NCI-H2081 treated with DMSO at 0.1 percent for 48 hours (cell line): ENCODE measurements around the gene THADA.
A peak's percentile ranks its signal among the peaks of the same experiment; 100 is the strongest.
"Not testable (repeated sequence)": the region's sequence is repeated elsewhere in the genome, so short reads cannot be mapped to it uniquely, and the experiment has no call there.

Source experiments
- DNase-seq: peaks from one replicate; lab custom pipeline; 2025; lab: John Stamatoyannopoulos, UW

Gene THADA

DNA sequence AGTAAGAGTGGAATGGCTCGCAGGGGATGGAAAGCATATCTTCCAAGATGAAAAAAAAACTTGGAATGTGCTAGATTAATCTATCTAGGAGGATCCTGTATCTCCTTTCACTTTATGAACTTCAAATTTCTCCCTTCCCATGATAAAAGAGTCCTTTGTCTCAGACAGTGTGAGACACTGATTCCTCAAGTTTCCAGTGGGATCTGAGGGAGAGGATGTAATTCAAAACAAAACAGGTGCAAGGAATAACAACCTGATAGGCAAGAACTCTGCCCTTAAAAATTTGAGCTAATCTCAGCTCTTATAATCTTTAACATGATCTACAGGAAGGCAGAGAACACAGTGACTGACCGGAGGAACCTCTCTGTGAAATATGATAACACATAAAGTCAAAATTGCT lies 207.5 kb downstream of the THADA start:
- no peak for DNase-seq

DNA sequence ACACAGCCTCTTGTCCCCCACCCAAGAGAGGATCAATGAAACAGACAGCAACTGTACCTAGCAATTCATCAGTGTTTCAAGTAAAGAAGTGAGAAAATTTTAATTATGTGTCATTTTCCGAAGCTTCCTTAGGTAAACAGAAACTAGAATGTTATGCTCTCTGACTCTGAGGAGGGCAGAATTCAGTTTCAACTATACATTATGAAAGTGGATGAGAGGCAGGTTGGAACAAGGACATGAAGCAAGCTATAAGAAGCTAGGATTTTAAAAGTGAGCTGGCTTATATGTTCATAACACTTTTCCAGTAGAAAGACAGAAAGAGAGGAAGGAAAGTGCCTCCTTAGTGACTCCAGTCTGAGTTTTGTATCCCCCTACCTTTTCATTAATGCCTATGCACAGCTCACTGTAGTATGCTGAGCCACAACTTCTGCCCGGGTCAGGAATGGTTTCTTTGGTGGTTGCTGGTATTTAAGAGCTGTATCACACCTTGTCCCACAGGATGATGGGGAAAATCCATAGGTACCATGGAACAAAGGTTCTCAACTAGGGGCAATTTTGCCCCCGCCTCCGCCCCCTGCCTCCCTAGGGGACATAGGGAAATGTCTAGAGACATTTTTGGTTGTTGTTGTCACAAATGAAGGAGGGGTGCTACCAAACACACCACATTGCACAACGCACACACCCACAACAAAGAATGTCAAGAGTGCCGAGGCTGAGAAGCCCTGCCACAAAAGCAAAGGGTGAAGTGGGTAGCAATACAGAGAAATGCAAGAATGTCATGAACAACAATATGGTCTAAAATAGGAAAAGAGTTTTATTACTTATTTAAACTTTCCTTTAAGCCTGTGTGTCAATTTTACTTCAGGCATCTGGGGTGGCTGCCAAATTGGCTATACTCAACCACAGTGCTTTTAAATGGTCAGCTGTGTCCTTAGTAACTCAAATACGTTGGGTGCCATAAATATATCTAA lies 208.5 kb downstream of the THADA start:
- no peak for DNase-seq

DNA sequence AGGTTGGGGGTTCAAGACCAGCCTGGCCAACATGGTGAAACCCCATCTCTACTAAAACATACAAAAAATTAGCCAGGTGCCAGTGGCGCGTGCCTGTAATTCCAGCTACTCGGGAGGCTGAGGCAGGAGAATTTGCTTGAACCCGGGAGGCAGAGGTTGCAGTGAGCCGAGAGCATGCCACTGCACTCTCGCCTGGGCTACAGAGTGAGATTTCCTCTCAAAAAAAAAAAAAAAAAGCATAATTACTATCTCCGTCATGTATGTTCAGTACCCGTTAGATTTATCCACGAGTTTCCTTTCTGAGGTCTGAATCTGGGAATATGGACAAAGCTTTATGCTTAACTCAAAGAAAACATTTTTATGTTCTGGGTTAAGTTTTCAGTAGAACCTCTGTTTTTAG lies 209.2 kb downstream of the THADA start:
- not testable (repeated sequence) for DNase-seq

DNA sequence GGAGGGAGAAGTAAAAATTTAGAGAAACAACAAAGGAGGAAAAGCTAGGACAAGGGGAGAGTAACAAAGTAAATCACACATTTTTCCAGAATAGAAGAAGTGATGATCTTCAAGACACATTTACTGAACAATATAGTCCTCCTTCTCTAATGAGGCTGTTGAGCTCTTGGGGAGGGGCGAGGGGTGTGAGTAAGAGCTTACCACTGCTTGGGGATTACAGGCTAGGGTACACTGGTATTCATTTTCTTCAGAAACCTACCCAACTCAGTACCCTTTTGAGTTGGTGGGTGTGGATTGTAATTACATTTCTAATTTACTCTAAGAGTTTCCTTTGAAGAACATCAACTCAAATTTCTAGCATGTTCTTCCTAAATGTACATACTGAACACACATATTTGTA lies 211.7 kb downstream of the THADA start:
- DNase-seq: no peak

DNA sequence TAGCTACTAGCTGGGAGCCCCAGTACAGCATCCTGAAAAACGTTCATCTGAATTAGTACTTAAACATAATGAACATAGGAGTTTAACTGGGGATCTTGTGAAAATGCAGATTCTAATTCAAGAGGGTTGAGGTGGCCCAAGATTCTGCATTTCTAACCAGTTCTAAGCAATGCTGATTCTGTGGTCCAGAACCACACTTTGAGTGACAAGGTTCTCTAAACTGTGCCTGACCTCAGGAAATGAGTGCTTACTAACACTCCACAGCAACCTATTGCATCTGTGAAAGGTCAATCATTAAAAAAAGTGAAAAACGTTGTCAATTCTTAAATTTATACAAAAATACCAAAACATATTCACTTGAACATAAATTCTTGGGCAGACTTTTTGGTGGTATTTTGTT lies 212.3 kb downstream of the THADA start:
- no peak for DNase-seq

DNA sequence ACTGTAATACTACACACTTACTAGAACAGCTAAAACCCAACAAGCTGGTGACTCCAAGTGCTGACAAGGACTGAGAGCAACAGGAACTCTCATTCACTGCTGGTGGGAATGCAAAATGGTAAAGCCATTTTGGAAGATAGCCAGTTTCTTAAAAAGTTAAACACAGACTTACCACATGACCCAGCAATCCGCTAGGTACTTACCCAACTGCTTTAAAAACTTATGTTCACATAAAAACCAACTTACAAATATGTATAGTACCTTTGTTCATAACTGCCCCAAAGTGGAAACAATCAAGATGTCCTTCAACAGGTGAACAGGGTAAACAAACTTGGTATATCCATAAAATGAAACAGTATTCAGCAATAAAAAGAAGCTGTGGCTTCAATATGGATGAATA lies 216.3 kb downstream of the THADA start:
- no peak for DNase-seq

DNA sequence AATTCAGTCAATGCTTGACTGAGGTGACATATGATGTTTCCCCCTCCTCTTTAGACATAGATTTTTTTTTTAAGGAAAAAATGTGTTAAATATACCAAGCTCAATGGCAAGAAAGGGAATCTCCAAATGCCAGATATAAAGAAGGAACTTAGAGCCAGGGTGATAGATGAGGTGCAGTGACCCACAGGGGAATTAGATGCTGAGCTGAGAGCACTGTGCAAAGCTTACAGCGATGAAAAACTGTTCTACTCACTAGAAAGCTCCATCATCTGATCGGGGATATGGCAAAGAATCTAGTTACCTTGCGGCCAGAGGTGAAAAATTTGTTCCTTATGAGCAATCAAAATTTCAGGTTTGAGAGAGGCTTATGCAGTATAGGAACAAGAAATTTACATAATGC lies 218.5 kb downstream of the THADA start:
- DNase-seq: no peak

DNA sequence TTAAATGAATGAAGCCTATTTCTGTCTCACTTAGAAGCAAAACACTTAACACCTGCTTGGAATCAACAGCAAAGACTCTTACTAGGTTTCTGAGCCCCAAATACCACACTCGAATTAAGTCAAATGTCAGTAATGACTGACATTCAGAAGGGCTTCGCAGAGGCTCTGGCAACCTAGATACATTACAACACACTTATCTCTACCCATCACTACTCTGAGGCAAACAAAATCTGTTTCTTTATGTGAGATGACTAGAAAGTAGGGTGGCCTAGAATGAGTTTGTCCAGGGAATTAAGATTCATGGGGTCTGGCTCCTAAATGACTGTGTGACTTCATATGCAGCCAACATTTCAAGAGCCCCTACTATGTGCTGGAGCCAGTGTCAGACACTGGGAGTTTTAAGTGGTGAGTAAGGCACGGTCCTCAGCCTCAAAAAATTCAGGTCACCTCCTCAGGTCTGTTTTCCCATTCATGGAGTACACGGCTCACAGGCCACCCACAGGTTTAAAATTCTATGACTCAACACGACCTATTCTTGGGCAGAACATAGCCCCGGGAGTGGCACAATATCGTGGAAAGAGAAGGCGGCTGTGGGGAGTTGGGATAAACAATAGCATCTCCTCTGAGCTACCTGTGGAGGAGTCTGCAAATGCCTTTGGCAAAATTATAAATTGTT lies 219.2 kb downstream of the THADA start:
- no peak for DNase-seq

DNA sequence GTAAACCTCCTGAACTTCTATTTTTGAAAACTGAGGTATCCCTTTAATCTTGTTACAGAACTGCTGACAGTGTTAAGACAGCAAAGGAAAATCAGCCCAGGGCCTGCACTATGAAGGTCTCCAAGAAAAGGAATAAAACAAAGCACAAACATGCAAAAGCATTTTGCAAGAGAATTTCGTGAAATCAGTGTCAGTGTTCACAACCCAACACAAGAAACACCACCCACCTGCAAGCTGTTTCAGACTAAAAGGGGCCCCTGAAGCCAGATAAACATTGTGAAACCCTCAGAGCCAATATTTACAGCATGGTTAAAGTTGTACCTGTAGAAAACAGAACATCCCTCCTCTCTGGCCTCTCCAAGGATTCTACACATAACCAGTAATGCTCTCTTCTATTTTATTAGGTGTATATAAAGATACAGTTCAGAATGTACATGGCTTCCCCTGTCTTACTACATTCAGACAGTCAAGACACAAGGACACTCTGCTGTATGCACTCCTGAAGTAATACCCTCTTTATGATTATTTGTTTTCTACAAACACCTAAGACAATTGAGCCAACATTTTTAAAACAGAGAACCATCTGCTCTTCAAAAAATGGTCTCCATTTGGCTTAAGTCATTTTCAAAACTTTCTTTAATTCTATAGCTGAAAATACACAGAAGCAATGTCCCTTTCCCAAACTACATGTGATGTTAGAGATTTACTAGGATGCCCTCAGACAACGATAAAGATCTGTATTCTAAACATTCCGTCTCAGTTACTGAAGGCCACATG lies 219.9 kb downstream of the THADA start:
- no peak for DNase-seq

DNA sequence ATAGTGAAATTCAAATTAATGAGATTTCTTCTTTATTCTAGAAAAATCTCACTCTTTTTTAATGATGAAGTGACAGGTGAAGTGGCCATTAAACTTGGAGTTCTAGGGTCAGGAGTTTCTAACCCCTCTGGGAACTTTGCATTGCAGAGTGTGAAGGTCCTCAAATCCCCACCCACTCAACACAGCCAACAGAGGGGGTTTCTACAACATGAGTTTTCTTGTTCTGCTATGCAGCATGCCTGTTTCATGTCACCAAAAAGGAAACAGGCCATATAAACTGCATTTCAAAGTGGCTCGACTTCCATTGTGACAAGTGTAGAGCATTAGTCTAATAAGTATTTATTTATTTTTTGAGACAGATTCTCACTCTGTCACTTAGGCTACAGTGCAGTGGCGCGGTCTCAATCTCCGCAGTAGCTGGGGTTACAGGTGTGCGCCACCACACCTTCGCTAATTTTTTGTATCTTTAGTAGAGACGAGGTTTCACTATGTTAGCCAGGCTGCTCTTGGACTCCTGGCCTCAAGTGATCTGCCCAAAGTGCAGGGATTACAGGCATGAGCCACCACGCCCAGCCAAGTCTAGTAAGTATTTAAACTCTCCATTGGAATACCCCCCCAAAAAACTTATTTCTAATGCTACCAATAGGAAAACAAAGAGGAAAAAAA lies 223.3 kb downstream of the THADA start:
- no peak for DNase-seq

DNA sequence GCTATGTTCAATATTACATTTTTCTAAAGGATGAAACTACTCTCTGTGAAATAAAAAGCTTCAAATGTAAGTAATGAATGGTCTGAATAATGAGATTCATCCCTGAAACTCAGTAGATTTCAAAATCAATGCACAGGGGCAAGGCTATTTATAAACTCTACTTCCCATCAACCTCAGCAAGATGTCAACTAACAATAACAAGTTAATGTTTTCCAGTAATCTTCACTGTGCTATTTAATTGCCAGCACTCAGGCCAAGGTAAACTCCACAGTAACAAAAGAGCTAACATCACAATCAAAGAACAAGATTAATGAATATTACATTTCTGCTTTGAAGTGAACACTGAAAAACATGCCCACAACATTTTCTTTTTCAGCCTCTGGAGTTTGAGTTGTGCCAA lies 225.1 kb downstream of the THADA start:
- peak; percentile 68 for DNase-seq

DNA sequence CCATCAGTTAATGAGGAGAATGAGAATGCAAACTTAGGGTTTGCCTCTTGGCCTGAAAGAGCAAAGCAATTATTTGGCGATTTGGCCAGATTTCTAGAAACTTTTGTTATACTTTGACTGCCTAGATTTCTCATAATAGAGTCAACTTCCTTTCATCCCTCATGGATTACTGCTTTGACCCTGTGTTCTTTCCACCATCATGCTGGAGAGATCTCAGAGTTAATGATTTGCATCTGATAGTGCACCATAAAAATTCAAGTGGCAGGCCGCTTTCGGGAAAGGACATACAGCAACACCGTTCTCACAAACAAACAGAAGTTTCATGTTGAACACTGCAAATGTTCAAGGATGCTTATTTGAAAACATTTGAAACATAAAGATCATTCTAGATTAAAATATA lies 225.7 kb downstream of the THADA start:
- DNase-seq: no peak

DNA sequence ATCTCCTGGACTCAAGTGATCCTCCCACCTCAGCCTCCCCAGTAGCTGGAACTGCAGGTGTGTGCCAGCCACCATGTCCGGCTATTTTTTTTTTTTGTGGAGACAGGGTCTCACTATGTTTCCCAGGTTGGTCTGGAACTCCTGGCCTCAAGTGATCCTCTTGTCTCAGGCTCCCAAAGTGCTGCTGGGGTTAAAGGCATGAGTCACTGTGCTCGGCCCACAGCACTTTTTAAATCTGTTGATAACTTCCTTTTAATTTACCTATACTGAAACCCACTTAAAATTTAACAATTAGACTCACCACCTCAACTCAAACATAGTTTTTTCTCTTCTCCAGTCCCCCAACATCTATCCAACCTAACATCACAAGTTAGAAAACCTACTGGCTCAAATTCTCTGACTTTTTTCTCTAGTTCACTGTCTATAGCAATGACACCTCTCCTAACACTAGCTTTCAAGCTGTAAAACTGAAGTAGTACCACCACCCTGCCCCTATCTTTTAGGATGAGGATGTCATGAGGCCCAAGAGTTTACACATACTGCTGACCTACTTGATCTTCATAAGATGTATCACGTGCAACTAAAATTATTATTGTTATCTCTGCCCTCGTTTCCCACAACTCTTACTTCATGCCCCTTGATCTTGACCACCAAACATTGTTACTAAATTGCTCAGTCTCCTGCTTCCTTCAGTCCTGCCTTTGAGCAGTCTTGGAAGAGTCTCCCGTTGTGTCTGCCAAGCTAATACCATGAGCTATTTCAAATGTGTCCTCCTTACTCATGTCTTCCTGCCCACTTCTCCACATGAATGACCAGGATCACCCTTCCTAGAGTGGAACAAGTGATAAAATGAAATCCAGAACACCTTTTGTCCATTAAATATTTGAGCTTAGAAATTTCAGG lies 227.1 kb downstream of the THADA start:
- no peak for DNase-seq

DNA sequence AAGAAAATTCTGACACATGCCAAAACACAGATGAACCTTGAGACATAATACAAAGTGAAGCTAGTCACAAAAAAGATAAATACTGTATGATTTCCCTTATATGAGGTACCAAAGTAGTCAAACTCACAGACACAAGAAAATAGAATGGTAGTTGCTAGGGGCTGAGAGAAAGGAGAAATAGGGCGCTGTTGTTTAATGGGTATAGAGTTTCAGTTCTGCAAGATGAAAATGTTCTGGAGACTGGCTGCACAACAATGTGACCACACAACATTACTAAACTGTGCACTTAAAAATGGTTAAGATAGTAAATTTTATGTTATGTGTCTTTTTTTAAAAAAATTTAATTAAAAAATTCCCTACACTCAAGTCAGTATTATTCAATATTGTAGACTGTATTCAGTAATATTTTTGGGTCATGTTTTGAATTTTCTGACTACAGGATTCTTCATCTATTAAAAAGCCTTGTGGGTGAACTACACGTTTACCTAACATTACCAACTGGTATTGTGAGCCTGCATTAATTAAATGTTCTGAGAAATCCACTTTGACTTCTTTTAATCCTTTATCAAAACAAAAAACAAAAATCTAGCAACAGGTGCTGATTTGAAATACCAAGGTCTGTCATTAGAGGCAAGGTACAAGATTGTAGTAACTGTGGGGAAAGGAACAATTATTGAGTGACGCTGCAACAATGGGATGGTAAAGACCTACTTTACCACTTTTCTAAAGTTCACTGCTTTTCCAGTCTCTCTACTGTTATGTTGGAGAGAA lies 228.6 kb downstream of the THADA start:
- no peak for DNase-seq

DNA sequence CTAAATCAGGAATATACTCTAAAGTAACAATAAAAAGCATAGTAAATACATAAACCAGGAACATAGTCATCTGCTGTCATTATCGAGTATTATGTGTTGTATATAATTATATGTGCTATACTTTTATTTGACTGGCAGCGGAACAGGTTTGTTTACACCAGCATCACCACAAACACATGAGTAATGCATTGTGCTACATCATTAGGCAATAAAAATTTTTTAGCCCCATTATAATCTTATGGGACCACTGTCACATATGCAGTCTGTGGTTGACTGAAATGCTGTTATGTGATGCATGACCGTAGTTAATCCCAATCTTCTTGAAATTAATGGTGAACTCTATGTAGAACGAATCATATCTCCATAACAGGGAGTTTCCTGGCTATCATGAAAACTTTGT lies 232.7 kb downstream of the THADA start:
- no peak for DNase-seq

DNA sequence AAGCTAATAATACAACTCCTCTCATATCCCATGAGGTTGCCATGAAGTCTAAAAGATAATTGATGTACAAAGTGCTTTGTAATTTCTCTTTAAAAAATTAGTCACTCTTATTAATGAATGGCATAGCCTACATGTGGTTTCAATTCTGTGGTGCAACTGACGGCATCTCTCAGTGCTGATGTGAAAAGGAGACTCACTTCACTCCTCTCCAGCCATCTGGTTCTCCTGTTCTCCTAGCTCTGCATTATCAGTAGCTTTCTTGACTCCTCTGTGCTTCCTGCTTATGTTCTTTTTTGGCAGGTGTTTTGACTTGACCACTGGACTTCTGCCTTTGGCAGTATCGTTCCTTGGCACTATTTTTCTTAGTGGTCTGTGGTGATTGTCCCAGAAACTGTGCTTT lies 234.6 kb downstream of the THADA start:
- no peak for DNase-seq

DNA sequence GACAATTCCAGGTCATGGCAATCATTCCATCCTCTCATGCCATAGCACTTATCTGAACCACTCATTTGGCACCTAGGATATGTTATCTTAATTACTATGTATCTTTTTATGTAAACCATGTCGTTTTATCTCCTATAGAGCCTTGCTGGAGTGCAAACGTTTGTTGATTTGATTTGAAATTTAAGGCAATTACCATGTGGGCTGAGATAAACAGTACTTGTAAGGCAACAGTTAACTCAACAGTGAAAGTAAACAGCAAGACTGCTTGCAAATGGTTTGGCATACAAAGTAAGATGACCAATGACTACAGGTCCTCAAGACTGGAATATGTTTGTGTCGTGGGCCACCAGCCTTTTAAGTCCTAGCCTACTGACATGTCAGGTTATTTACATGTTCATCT lies 235.7 kb downstream of the THADA start:
- peak; percentile 36 for DNase-seq

DNA sequence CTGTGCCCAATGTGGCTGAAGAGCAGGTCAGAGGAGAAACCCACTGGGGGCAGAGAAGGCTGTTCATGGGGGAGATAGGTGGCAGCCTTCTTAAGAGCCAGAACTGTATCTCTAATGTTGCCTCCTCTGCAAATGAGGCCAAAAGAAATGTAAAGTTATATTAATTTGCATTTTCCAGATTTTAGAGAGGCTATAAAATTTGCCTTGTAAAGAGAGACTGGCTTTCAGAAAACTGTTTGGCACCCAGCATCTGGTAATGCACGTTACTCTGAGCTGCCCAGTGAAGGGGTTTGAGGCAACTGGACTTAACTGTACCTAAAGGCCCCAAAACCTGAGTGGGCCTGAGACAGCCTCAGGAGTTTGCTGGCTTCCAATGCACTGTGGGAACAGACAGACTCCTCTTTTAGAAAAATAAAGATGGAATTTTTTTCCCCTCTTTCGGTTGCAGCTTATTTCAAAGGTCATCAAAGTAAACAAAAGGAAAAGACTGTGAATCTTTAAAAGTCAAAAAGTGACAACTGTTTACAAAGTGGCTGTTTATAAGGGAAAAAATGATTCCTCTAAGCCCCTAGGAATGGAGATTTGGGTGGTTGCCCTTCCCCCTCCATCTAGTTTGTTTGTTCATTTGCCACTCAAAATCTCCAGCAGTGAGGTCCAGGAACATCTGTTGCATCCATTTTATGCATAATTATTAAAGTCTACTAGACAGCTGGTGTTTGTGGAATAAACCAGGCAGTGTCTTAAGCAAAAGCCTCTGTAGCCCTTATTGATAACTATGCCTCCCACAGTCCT lies 237.2 kb downstream of the THADA start:
- no peak for DNase-seq

DNA sequence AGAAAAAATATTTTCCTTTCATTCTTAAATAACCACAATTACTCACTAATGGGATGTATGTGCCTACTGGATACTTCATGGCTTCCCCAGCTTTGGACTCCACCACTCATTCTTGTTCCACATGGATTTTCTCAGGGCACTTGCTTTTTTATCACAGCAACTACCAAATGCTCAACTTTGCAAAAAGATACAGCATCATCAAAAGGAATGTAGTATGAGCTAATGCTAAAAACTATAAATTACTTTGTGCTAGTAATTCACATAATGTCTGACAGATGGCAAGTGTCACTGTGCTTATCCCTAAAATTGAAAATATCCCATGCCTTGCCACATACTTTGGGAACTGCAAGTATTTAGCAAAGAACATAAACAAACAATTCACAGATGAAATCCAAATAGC lies 239.1 kb downstream of the THADA start:
- DNase-seq: no peak
